ENCODE measurements around the gene OR4B1. TPM values are rescaled to one million over a fixed set of nuclear protein-coding genes. Genes with fewer than 3 reads are reported as not detected.
A peak's percentile ranks its signal among the peaks of the same experiment; 100 is the strongest.

Gene OR4B1
- total and polyA plus RNA-seq, 2 of the 8 experiments (the other 6 are each of a cell fraction or from before 2014, with no cell fraction given), result not detected

- TF ChIP-seq SIN3A (conservative IDR thresholded peaks at IDR 0.05 in 1 of 2, IDR thresholded peaks at IDR 0.05 in 1 of 2; ENCODE audit: low read depth in 1 of 2, low read length in 2 of 2) (no peak), RAD21 (IDR thresholded peaks at IDR 0.05 in 1 of 2, conservative IDR thresholded peaks at IDR 0.05 in 1 of 2; ENCODE audit: low read depth in 2 of 2, low read length in 2 of 2) (peak; percentile 97 to 98)
These were observed 43.6 kb upstream of the OR4B1 start (continued) for GRCh38 chr11:48172818-48173609.
